OCI-LY7 (cell line): Measurements from ENCODE around the gene NFIA.

ENCODE experiments used
- CTCF ChIP-seq: fragments of 200-600 bp; sonication (generic); conservative IDR thresholded peaks from 2 replicates; pipeline ENCODE4 v1.5.1; 2014; ENCODE audit warnings: mild to moderate bottlenecking, antibody characterized with exemption, low read length, moderate library complexity, mixed read lengths
- EZH2phosphoT487 ChIP-seq: fragments of 200-600 bp; sonication (generic); IDR thresholded peaks from 2 replicates; pipeline ENCODE4 v1.6.1; 2018; ENCODE audit warnings: low read depth, borderline replicate concordance, mild to moderate bottlenecking, mixed run types, antibody characterized with exemption, low read length, moderate library complexity, mixed read lengths

GRCh38 chr1:61125263-61125662 lies 42.9 kb downstream of the NFIA start:
- TF ChIP-seq CTCF, result no peak
- no peak for TF ChIP-seq EZH2phosphoT487
